K562 (cell line): ENCODE data around the gene TMTC4. TPM values are rescaled to one million over a fixed set of nuclear protein-coding genes. Genes with fewer than 3 reads are reported as not detected.

Source experiments
- ATAC-seq: fragments of 200-7000 bp; cut with Tn5 transposase; 3 replicates; pipeline ENCODE4 v1.9.1; 2020; ENCODE audit warnings: moderate library complexity
- BruUV-seq: library from RNA; stranded (reverse); fragments of 400-500 nt; replicated peaks from 2 replicates; lab custom pipeline; 2021; lab: Mats Ljungman, UMichigan
- CTCF ChIA-PET: fragments of 300-600 bp; formaldehyde crosslinking; extraction: SDS; loops from one replicate; lab custom pipeline; 2021; ENCODE audit warnings: low intra/inter-chr PET ratio; lab: Yijun Ruan, JAX
- POLR2A ChIA-PET: fragments of 300-600, 350-650 bp; sonication (Branson Sonifier 250); formaldehyde crosslinking; extraction: SDS; loops from one replicate; lab custom pipeline; 2021; ENCODE audit warnings: antibody characterized with exemption, inconsistent platforms; lab: Yijun Ruan, JAX
- DNase-seq, 4 experiments: peaks; one replicate each; pipeline versions ENCODE4 v3.0.0 to v3.0.0-alpha.2; 2011 to 2018; ENCODE audit warnings: low spot score in 3 of 4, mixed read lengths in 3 of 4; ENCODE audit errors: extremely low read depth in 1 of 4
- FAIRE-seq: peaks from 2 replicates; lab custom pipeline; 2011; peaks lifted over from hg19 to GRCh38; lab: Jason Lieb, UNC
- H2AFZ ChIP-seq: 2 replicates; pipeline ENCODE4 v1.6.0; 2011; ENCODE audit warnings: low read depth, low read length, control low read depth, inconsistent platforms
- H3K27ac ChIP-seq: fragments of 200-600 bp; 3 replicates; pipeline ENCODE4 v1.8.0; 2011; ENCODE audit warnings: low read depth, mild to moderate bottlenecking, control low read depth, inconsistent platforms, low read length, moderate library complexity, mixed read lengths; ENCODE audit errors: extremely low read depth
- H3K27me3 ChIP-seq, 2 experiments: fragments of 300-600 bp in 1 of 2; 2 replicates in 1 of 2; 3 replicates in 1 of 2; pipeline versions ENCODE4 v1.6.0 to v1.8.0; 2011; ENCODE audit warnings: inconsistent platforms in 2 of 2, low read length in 2 of 2, mild to moderate bottlenecking in 1 of 2, mixed read lengths in 1 of 2, moderate library complexity in 1 of 2; ENCODE audit not compliant: control insufficient read depth in 2 of 2, insufficient read depth in 2 of 2
- H3K36me3 ChIP-seq: fragments of 300-600 bp; 3 replicates; pipeline ENCODE4 v1.8.0; 2011; ENCODE audit warnings: mild to moderate bottlenecking, low read length, inconsistent platforms; ENCODE audit not compliant: control insufficient read depth, insufficient read depth
- H3K4me1 ChIP-seq, 2 experiments: fragments of 200-600 bp in 1 of 2; replicated peaks in 1 of 2; 2 replicates in 1 of 2; 3 replicates in 1 of 2; pipeline versions ENCODE4 v1.5.1 to v1.8.0; 2011; ENCODE audit warnings: inconsistent platforms in 2 of 2, low read length in 2 of 2, mild to moderate bottlenecking in 1 of 2, mixed read lengths in 1 of 2, moderate library complexity in 1 of 2; ENCODE audit not compliant: control insufficient read depth in 2 of 2, insufficient read depth in 2 of 2
- H3K4me2 ChIP-seq: 2 replicates; pipeline ENCODE4 v1.6.1; 2011; ENCODE audit warnings: low read length, control low read depth, inconsistent platforms, mixed read lengths; ENCODE audit not compliant: insufficient read depth
- H3K4me3 ChIP-seq: fragments of 200-600 bp; sonication (generic), shearing (Covaris generic); 2 replicates; pipeline ENCODE4 v1.5.1; 2016; ENCODE audit warnings: control low read depth, inconsistent platforms
- H3K79me2 ChIP-seq: fragments of 200-600 bp; 3 replicates; pipeline ENCODE4 v1.8.0; 2011; ENCODE audit warnings: low read length, inconsistent platforms; ENCODE audit not compliant: control insufficient read depth, insufficient read depth
- H3K9ac ChIP-seq, 2 experiments: 2 replicates each; pipeline versions ENCODE4 v1.6.0 to v1.6.1; 2011; ENCODE audit warnings: low read depth in 2 of 2, low read length in 2 of 2, control low read depth in 1 of 2, inconsistent platforms in 1 of 2, mild to moderate bottlenecking in 1 of 2, mixed read lengths in 1 of 2; ENCODE audit not compliant: insufficient read depth in 1 of 2
- H3K9me1 ChIP-seq: one replicate; pipeline ENCODE4 v1.6.0; 2011; ENCODE audit warnings: inconsistent platforms, mild to moderate bottlenecking, low read length, moderate library complexity; ENCODE audit not compliant: control insufficient read depth, insufficient read depth
- H3K9me3 ChIP-seq: replicated peaks from 2 replicates; pipeline ENCODE4 v1.5.1; 2011; ENCODE audit warnings: low read depth, low read length, inconsistent platforms; ENCODE audit not compliant: control insufficient read depth, insufficient read depth
- H4K20me1 ChIP-seq: replicated peaks from 2 replicates; pipeline ENCODE4 v1.6.1; 2011; ENCODE audit warnings: low read length, inconsistent platforms, mixed read lengths; ENCODE audit not compliant: control insufficient read depth, insufficient read depth
- ARHGAP35 ChIP-seq: fragments of 450-650 bp; IDR thresholded peaks from 2 replicates; pipeline ENCODE4 v1.6.1; 2018; ENCODE audit not compliant: partially characterized antibody
- DDX20 ChIP-seq: fragments of 450-650 bp; IDR thresholded peaks from 2 replicates; pipeline ENCODE4 v1.6.1; 2016; ENCODE audit warnings: missing genetic modification characterization, low read depth, mild to moderate bottlenecking, missing compliant biosample characterization, moderate library complexity
- MECOM ChIP-seq: fragments of 250-450 bp; sonication (Bioruptor Pico); IDR thresholded peaks from 2 replicates; pipeline ENCODE4 v1.8.0; 2022; ENCODE audit warnings: inconsistent platforms
- RFX1 ChIP-seq: fragments of 450-650 bp; IDR thresholded peaks from 2 replicates; pipeline ENCODE4 v1.6.1; 2016; ENCODE audit warnings: mild to moderate bottlenecking, moderate library complexity
- WGBS: fragments of 100-300 bp; shearing (Covaris generic); methylation state at CpG from one replicate; pipeline ENCODE4 v1.1.6; 2016; ENCODE audit warnings: low coverage, mixed read lengths; ENCODE audit not compliant: insufficient coverage; ENCODE audit errors: missing lambda C conversion rate; 5-methylcytosine and 5-hydroxymethylcytosine counted together
- in situ Hi-C: fragments of 300-500 bp; cut with MboI; formaldehyde crosslinking; loops from 4 replicates; pipeline ENCODE4 v1.15.0; 2018; ENCODE audit warnings: inconsistent platforms, mixed read lengths
- intact Hi-C: fragments of 100-400 bp; cut with micrococcal nuclease; formaldehyde crosslinking; loops from 2 replicates; pipeline ENCODE4 v1.14.2; 2022
- polyA plus RNA-seq, 8 experiments: library from polyadenylated mRNA; depleted of rRNA in 4 of 8; stranded (reverse) in 5 of 8; unstranded in 3 of 8; fragments of >200 nt; fragmentation: Nextera tagmentation in 2 of 8; fragmentation: Illumina TruSeq in 1 of 8; extraction: Ambion mirVana in 2 of 8; extraction: Trizol in 1 of 8; gene quantifications; 2 replicates each; pipeline versions ENCODE4 v1.2.1 to v1.2.3, GENCODE V29; 2011 to 2014; ENCODE audit warnings: inconsistent platforms in 1 of 8, missing spikeins in 1 of 8
- total RNA-seq, 7 experiments: library from RNA; depleted of rRNA in 6 of 7; stranded (reverse); fragments of >200 nt in 6 of 7; fragmentation: Illumina TruSeq in 2 of 7; extraction: Trizol in 2 of 7; gene quantifications; 2 replicates each; pipeline versions ENCODE4 v1.2.1 to v1.2.3, GENCODE V29; 2011 to 2021; ENCODE audit warnings: low replicate concordance in 1 of 7
- TF ChIP-seq, protein P1 (sequence below): IDR thresholded peaks from 2 replicates; pipeline ENCODE4 v1.6.1; 2011; ENCODE audit not compliant: insufficient read length; ENCODE audit errors: extremely low read depth
- TF ChIP-seq, protein P2 (sequence below): fragments of 250-450 bp; sonication (Bioruptor Pico); IDR thresholded peaks from 2 replicates; pipeline ENCODE4 v1.5.0; 2021; ENCODE audit warnings: mild to moderate bottlenecking, moderate library complexity
- TF ChIP-seq, protein P3 (sequence below): sonication (generic); formaldehyde crosslinking; IDR thresholded peaks from 2 replicates; pipeline ENCODE4 v1.8.1; 2022; ENCODE audit warnings: missing genetic modification reagents
- TF ChIP-seq, protein P4 (sequence below): fragments of 250-450 bp; sonication (Bioruptor Pico); IDR thresholded peaks from 2 replicates; pipeline ENCODE4 v1.8.0; 2021; ENCODE audit warnings: mild to moderate bottlenecking, moderate library complexity

The TMTC4 gene
- total and polyA plus RNA-seq, 9 of the 15 experiments (the other 6 are each of a cell fraction or from before 2014, with no cell fraction given) = 3.5 to 16.7 (median 11.8) TPM

DNA sequence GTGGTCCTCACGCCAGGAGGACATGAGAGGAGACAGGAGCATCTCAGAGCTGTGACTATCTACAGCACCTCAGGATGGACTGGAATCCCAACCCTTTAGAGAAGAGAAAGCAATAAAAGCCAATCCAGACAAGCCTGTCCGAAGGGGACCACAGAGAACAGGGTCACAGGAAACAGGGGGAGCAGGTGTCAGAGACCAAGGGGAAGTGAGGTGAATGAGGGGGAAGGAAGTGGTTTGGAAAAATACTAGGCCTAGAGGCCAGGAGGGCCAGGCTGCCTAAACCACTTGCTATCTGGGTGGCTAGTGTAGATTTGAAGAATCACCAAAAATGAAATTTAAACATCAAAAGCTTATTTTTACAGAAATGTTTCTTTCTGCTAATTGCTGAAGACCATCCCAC lies 16.2 kb downstream of the TMTC4 start:
- no peak for DNase-seq
- no peak overlapping the region for H3K9ac ChIP-seq
- H2AFZ ChIP-seq = no peak overlapping the region
- BruUV-seq = no TSS peak
- intact Hi-C loops = no loop called here
- TF ChIP-seq, protein P1, sequence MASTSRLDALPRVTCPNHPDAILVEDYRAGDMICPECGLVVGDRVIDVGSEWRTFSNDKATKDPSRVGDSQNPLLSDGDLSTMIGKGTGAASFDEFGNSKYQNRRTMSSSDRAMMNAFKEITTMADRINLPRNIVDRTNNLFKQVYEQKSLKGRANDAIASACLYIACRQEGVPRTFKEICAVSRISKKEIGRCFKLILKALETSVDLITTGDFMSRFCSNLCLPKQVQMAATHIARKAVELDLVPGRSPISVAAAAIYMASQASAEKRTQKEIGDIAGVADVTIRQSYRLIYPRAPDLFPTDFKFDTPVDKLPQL = no peak
- in situ Hi-C loops = no loop called here
- H3K4me2 ChIP-seq = no peak overlapping the region
- H3K9me3 ChIP-seq = no peaks in the 10 kb centered on the region
- no peaks in the 10 kb centered on the region for H3K9me1 ChIP-seq
- ATAC-seq = no peak
- peaks cover 24% of the 10 kb centered on the region; the same call in 1 of the 3 replicates for H3K36me3 ChIP-seq
- H3K79me2 ChIP-seq = no peaks in the 10 kb centered on the region
- no peak overlapping the region for H3K27ac ChIP-seq
- WGBS = 83% methylated on average over 1 of the region's 2 CpGs
- no peak overlapping the region for H3K4me3 ChIP-seq
- POLR2A ChIA-PET = interaction anchor here (1.0 kb wide), 1 partner anchor 67 kb away, joined by 3 read pairs; no protein-coding TSS in a partner anchor
- H3K4me1 ChIP-seq = no peaks in the 10 kb centered on the region
- H3K27me3 ChIP-seq = no peaks in the 10 kb centered on the region
- FAIRE-seq = no peak
- no peaks in the 10 kb centered on the region for H4K20me1 ChIP-seq
- CTCF ChIA-PET = no interaction called here

DNA sequence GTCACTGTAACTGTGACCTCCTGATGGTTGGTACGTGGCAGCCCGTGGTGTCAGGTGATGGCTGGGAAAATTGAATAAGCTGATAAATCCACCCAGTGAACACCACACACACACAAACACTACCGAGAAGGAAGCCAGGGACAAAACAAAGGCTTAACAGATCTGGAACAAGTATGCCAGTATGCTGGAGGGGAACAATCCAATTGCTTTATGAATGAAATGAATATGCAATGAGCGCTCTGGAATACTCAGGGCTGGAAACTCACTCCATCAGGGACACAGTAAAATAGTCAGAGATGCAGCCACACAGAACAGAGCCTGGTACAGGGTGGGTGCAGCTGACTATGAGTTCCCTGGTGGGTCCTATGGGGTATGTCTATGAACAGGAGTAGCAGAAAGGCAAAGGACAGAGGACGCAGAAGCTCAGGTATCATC lies 16.7 kb downstream of the TMTC4 start:
- BruUV-seq = no TSS peak
- no peak for TF ChIP-seq MECOM (CRISPR knock-in tag)
- TF ChIP-seq, protein P2, sequence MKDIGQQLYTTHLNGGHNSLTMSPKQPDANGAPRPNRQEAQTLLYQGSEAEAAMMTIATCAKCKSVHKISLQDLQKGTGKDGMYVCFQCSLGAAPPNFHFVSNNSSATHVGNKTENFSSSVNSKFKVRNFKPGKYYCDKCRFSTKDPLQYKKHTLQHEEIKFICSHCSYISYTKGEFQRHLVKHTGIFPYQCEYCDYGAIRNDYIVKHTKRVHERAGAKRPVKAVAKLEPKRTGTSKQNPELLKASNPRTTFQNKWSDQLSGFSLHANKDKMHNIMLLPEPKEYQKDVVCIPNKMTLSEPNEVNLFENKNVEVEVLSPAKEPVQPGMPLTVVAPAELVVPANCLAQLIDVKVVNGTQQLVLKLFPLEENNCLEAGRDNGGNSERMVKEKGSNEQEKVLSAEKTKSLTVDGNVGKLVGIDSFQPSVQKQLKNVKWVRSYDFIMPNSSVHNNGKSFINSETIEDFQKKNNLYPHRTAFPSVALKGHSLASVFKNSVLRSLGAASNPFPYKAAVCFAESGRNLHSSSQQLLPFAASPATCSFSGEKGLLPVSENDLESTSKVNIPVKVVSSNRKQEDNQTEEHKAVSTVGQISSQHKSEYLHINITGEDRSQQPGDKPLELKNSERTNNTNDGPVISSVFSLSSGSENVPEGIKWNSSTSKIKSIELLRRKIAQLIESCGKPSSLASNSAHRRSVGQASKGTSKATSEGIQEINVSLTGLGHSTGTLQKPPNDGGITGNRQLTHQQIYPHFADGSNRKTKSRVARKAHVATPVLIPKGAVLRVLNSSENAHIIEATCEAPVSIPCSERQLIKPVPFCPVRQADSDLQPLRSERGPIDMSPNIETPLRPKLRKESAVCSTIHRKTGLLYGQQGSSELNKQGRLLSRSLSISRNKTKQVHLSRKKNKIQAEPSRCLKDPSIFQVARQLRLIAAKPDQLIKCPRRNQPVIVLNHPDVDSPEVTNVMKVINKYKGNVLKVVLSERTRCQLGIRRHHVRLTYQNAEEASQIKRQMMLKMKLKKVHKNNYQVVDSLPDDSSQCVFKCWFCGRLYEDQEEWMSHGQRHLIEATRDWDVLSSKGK (CRISPR knock-in tag) = no peak
- TF ChIP-seq DDX20 (tag) = no peak
- TF ChIP-seq, protein P3, sequence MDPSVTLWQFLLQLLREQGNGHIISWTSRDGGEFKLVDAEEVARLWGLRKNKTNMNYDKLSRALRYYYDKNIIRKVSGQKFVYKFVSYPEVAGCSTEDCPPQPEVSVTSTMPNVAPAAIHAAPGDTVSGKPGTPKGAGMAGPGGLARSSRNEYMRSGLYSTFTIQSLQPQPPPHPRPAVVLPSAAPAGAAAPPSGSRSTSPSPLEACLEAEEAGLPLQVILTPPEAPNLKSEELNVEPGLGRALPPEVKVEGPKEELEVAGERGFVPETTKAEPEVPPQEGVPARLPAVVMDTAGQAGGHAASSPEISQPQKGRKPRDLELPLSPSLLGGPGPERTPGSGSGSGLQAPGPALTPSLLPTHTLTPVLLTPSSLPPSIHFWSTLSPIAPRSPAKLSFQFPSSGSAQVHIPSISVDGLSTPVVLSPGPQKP = no peak
- TF ChIP-seq RFX1 = no peak
- TF ChIP-seq, protein P4, sequence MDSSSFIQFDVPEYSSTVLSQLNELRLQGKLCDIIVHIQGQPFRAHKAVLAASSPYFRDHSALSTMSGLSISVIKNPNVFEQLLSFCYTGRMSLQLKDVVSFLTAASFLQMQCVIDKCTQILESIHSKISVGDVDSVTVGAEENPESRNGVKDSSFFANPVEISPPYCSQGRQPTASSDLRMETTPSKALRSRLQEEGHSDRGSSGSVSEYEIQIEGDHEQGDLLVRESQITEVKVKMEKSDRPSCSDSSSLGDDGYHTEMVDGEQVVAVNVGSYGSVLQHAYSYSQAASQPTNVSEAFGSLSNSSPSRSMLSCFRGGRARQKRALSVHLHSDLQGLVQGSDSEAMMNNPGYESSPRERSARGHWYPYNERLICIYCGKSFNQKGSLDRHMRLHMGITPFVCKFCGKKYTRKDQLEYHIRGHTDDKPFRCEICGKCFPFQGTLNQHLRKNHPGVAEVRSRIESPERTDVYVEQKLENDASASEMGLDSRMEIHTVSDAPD (CRISPR knock-in tag) = no peak
- TF ChIP-seq ARHGAP35 = no peak
- no peaks in the 10 kb centered on the region for H4K20me1 ChIP-seq

More for the DNA sequence above, 16.7 kb downstream of the TMTC4 start:
- Histone ChIP-seq H2AFZ (no peak overlapping the region), H3K27ac (no peak overlapping the region), H3K4me1 (no peaks in the 10 kb centered on the region), H3K4me2 (no peak overlapping the region), H3K4me3 (no peak overlapping the region), H3K9ac (no peak overlapping the region), H3K27me3 (no peaks in the 10 kb centered on the region), H3K79me2 (no peaks in the 10 kb centered on the region), H3K9me1 (no peaks in the 10 kb centered on the region), H3K36me3 (peaks cover 21% of the 10 kb centered on the region; the same call in 1 of the 3 replicates), H3K9me3 (no peaks in the 10 kb centered on the region)
- no peak for ATAC-seq
- FAIRE-seq = no peak
- intact Hi-C loops (no loop called here), in situ Hi-C loops (no loop called here)
- 74% methylated on average over 3 of the region's 5 CpGs for WGBS
- POLR2A ChIA-PET = interaction anchor here (1.0 kb wide), 1 partner anchor 67 kb away, joined by 3 read pairs; no protein-coding TSS in a partner anchor
- DNase-seq = no peak
- CTCF ChIA-PET = no interaction called here
